Activated B cell treated with CpG ODN at 0.5 μM for 24 hours (primary cell): ENCODE results near the gene TGFB2. TPM values are rescaled to one million over a fixed set of nuclear protein-coding genes. Genes with fewer than 3 reads are reported as not detected.
"Not testable (repeated sequence)": the region's sequence is repeated elsewhere in the genome, so short reads cannot be mapped to it uniquely, and the experiment has no call there.

ENCODE experiments used
- ATAC-seq: fragments of 200-7000 bp; cut with Tn5 transposase; one replicate; pipeline ENCODE4 v1.10.0; 2021; ENCODE audit warnings: low read depth, mild to moderate bottlenecking, moderate library complexity
- CTCF ChIA-PET: fragments of 350-600 bp; sonication (Branson Sonifier 250); formaldehyde crosslinking; loops from one replicate; lab custom pipeline; 2021; ENCODE audit warnings: antibody characterized with exemption; lab: Charles Lee
- POLR2A ChIA-PET: fragments of 350-600 bp; sonication (Branson Sonifier 250); formaldehyde crosslinking; loops from one replicate; lab custom pipeline; 2021; ENCODE audit warnings: antibody characterized with exemption; lab: Charles Lee
- DNase-seq: peaks from one replicate; pipeline ENCODE4 v3.0.0; 2022
- H3K27ac Mint-ChIP-seq: one replicate; pipeline ENCODE4 v1.8.0; 2020; ENCODE audit warnings: mixed read lengths
- H3K27me3 Mint-ChIP-seq: one replicate; pipeline ENCODE4 v1.8.0; 2021; ENCODE audit warnings: mixed read lengths
- H3K36me3 Mint-ChIP-seq: one replicate; pipeline ENCODE4 v1.8.0; 2021; ENCODE audit warnings: low read depth, mixed read lengths
- H3K4me1 Mint-ChIP-seq: one replicate; pipeline ENCODE4 v1.8.0; 2021; ENCODE audit warnings: mixed read lengths
- H3K4me3 Mint-ChIP-seq: one replicate; pipeline ENCODE4 v1.8.0; 2020; ENCODE audit warnings: mild to moderate bottlenecking, mixed read lengths
- H3K9me3 Mint-ChIP-seq: one replicate; pipeline ENCODE4 v1.8.0; 2020; ENCODE audit warnings: mixed read lengths
- CTCF ChIP-seq: fragments of 200-600 bp; IDR thresholded peaks from one replicate; pipeline ENCODE4 v1.8.0; 2022; ENCODE audit warnings: antibody characterized with exemption, mild to moderate bottlenecking
- intact Hi-C: fragments of 100-400 bp; cut with micrococcal nuclease; formaldehyde crosslinking; loops from one replicate; pipeline ENCODE4 v1.15.1; 2024
- total RNA-seq: library from RNA; stranded (reverse); gene quantifications from 2 replicates; pipeline ENCODE4 v1.2.3, GENCODE V29; 2022

Gene TGFB2
- total RNA-seq, 1 donor from 2014 or later: 1.6 TPM

DNA sequence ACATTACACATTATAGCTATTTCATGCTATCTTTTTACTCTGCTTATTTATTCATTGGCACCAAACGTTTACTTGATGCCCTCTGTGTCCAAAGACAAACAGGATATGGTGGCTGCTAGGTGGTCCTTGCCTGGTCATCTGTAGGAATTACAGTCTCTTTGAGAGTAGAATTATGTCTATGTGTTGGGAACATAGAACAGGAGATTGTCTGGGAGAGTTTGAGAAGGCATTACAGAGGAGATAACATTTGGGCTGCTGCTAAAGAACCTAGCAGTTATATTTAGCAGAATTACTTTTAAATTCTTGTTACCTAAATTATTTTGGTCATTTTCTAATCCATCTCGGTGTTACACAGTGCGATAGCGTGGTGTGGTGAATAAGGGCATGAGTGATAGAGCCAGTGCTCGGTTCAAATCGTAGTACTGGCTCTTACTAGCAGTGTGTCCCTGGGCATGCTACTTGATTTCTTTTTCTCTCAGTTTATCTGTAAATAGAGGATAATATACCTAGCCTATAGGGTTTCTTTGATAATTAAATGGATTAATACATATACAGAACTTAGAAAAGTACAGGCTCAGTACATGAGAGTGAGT is 39.6 kb upstream of the TGFB2 start:
- H3K27ac Mint-ChIP-seq: no peak overlapping the region
- no peak overlapping the region for H3K4me3 Mint-ChIP-seq
- intact Hi-C loops: no loop called here
- ATAC-seq (no peak), DNase-seq (no peak)
- ChIA-PET POLR2A (no interaction called here), CTCF (no interaction called here)
- H3K4me1 Mint-ChIP-seq: no peaks in the 10 kb centered on the region
- H3K36me3 Mint-ChIP-seq: peaks cover 72% of the 10 kb centered on the region
- no peaks in the 10 kb centered on the region for H3K27me3 Mint-ChIP-seq
- no peaks in the 10 kb centered on the region for H3K9me3 Mint-ChIP-seq
- TF ChIP-seq CTCF: no peak

GRCh38 chr1:218312509-218312908 is 32.6 kb upstream of the TGFB2 start:
- no peaks in the 10 kb centered on the region for H3K9me3 Mint-ChIP-seq
- TF ChIP-seq CTCF: no peak
- peaks cover 48% of the 10 kb centered on the region for H3K36me3 Mint-ChIP-seq
- H3K4me1 Mint-ChIP-seq: no peaks in the 10 kb centered on the region
- POLR2A ChIA-PET: no interaction called here
- ATAC-seq (no peak), DNase-seq (no peak)
- H3K4me3 Mint-ChIP-seq: no peak overlapping the region
- intact Hi-C loops: no loop called here
- H3K27me3 Mint-ChIP-seq: no peaks in the 10 kb centered on the region
- H3K27ac Mint-ChIP-seq: no peak overlapping the region
- CTCF ChIA-PET: no interaction called here

GRCh38 chr1:218314316-218314715 is 30.8 kb upstream of the TGFB2 start:
- TF ChIP-seq CTCF: no peak
- Mint-ChIP-seq H3K27me3 (no peaks in the 10 kb centered on the region), H3K4me3 (no peak overlapping the region), H3K36me3 (peaks cover 47% of the 10 kb centered on the region), H3K4me1 (no peaks in the 10 kb centered on the region), H3K27ac (no peak overlapping the region), H3K9me3 (no peaks in the 10 kb centered on the region)
- intact Hi-C loops: no loop called here
- DNase-seq: no peak
- no peak for ATAC-seq
- ChIA-PET CTCF (no interaction called here), POLR2A (no interaction called here)

DNA sequence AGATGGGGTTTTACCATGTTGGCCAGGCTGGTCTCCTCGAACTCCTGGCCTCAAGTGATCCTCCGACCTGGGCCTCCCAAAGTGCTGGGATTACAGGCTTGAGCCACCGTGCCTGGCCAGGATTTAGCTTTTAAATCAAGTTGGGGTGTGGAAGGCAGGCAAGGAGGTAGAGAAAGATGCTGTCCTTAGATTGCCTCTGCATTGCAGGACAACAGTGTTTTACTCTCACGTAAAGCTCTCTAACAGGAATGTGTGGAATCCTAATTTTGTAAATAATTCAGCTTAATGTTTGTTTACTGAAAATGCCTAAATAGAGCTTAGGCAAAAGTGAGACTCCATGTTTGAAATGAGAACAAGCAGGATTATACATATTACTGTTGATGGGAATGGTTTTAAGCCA is 29.5 kb upstream of the TGFB2 start:
- ATAC-seq: no peak
- ChIA-PET CTCF (no interaction called here), POLR2A (no interaction called here)
- TF ChIP-seq CTCF: no peak
- Mint-ChIP-seq H3K27me3 (no peaks in the 10 kb centered on the region), H3K36me3 (peaks cover 48% of the 10 kb centered on the region), H3K4me3 (no peak overlapping the region), H3K4me1 (no peaks in the 10 kb centered on the region), H3K9me3 (no peaks in the 10 kb centered on the region), H3K27ac (no peak overlapping the region)
- intact Hi-C loops: loop anchor here (1.0 kb wide), 1 partner anchor 30 kb away; the partner anchor contains the start of gene TGFB2
- DNase-seq: no peak

- ChIA-PET CTCF (no interaction called here), POLR2A (no interaction called here)
- TF ChIP-seq CTCF: no peak
- Mint-ChIP-seq H3K36me3 (peaks cover 51% of the 10 kb centered on the region), H3K4me1 (no peaks in the 10 kb centered on the region), H3K27me3 (no peaks in the 10 kb centered on the region), H3K4me3 (no peak overlapping the region), H3K9me3 (no peaks in the 10 kb centered on the region), H3K27ac (no peak overlapping the region)
- intact Hi-C loops: no loop called here
- DNase-seq (no peak), ATAC-seq (no peak)
Observed at GRCh38 chr1:218317061-218317460, 28.1 kb upstream of the TGFB2 start.

DNA sequence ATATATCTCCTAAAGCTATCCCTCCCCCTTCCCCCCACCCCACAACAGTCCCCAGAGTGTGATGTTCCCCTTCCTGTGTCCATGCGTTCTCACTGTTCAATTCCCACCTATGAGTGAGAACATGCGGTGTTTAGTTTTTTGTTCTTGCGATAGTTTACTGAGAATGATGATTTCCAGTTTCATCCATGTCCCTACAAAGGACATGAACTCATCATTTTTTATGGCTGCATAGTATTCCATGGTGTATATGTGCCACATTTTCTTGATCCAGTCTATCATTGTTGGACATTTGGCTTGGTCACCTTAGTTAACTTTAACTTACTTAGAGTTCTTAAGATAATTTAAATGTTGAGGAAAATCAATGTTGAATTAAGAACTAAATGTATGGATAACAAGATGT is 25.0 kb upstream of the TGFB2 start:
- CTCF ChIA-PET: not testable (repeated sequence)

More for the DNA sequence above, 25.0 kb upstream of the TGFB2 start:
- ATAC-seq, H3K4me1 Mint-ChIP-seq, H3K27me3 Mint-ChIP-seq, H3K4me3 Mint-ChIP-seq, POLR2A ChIA-PET, H3K9me3 Mint-ChIP-seq, H3K27ac Mint-ChIP-seq, DNase-seq, intact Hi-C loops: not testable (repeated sequence)
- peaks cover 57% of the 10 kb centered on the region for H3K36me3 Mint-ChIP-seq
